ENCODE measurements around the gene AKR1C2.
"Not testable (repeated sequence)": the region's sequence is repeated elsewhere in the genome, so short reads cannot be mapped to it uniquely, and the experiment has no call there.

Gene AKR1C2

GRCh38 chr10:4988000-4988641 lies 15.5 kb downstream of the AKR1C2 start:
- not testable (repeated sequence) for DNase-seq (ENCODE audit: low read depth in 2 of 2)

GRCh38 chr10:4984971-4985594 lies 18.6 kb downstream of the AKR1C2 start:
- no peak for DNase-seq (ENCODE audit: low read depth in 2 of 2)

GRCh38 chr10:4984223-4984622 lies 19.4 kb downstream of the AKR1C2 start:
- DNase-seq (ENCODE audit: low read depth in 2 of 2): no peak

- DNase-seq (ENCODE audit: low read depth in 2 of 2): no peak
These were observed 19.9 kb downstream of the AKR1C2 start for GRCh38 chr10:4983615-4984216.

- no peak for DNase-seq (ENCODE audit: low read depth in 2 of 2)
These were observed 20.9 kb downstream of the AKR1C2 start for GRCh38 chr10:4982764-4983226.

- no peak for DNase-seq (ENCODE audit: low read depth in 2 of 2)
These were observed 21.8 kb downstream of the AKR1C2 start for GRCh38 chr10:4981722-4982471.

- no peak for DNase-seq (ENCODE audit: low read depth in 2 of 2)
These were observed 22.9 kb downstream of the AKR1C2 start for GRCh38 chr10:4980793-4981192.

- DNase-seq (ENCODE audit: low read depth in 2 of 2): no peak
These were observed 24.8 kb downstream of the AKR1C2 start for GRCh38 chr10:4978870-4979269.

GRCh38 chr10:4977025-4977424 lies 26.6 kb downstream of the AKR1C2 start:
- no peak for DNase-seq (ENCODE audit: low read depth in 2 of 2)

- not testable (repeated sequence) for DNase-seq (ENCODE audit: low read depth in 2 of 2)
These were observed 29.3 kb downstream of the AKR1C2 start for GRCh38 chr10:4974400-4974799.

- not testable (repeated sequence) for DNase-seq (ENCODE audit: low read depth in 2 of 2)
These were observed 30.4 kb downstream of the AKR1C2 start for GRCh38 chr10:4973294-4973693.

- DNase-seq (ENCODE audit: low read depth in 2 of 2): not testable (repeated sequence)
These were observed 31.1 kb downstream of the AKR1C2 start for GRCh38 chr10:4972369-4973142.

- not testable (repeated sequence) for DNase-seq (ENCODE audit: low read depth in 2 of 2)
These were observed 33.3 kb downstream of the AKR1C2 start for GRCh38 chr10:4970362-4970761.

- not testable (repeated sequence) for DNase-seq (ENCODE audit: low read depth in 2 of 2)
These were observed 34.4 kb downstream of the AKR1C2 start for GRCh38 chr10:4969289-4969688.

GRCh38 chr10:4967189-4967588 lies 36.5 kb downstream of the AKR1C2 start:
- not testable (repeated sequence) for DNase-seq (ENCODE audit: low read depth in 2 of 2)

GRCh38 chr10:4965763-4966162 lies 37.9 kb downstream of the AKR1C2 start:
- DNase-seq (ENCODE audit: low read depth in 2 of 2): not testable (repeated sequence)

GRCh38 chr10:4963815-4964154 lies 39.9 kb downstream of the AKR1C2 start:
- not testable (repeated sequence) for DNase-seq (ENCODE audit: low read depth in 2 of 2)

- not testable (repeated sequence) for DNase-seq (ENCODE audit: low read depth in 2 of 2)
These were observed 40.5 kb downstream of the AKR1C2 start, which contains the start of gene AKR1C1 for GRCh38 chr10:4962876-4963814. Gene AKR1C1, plus strand, starts transcription at chr10:4963415. Its CDS starts 30 bp downstream, at chr10:4963445.

- DNase-seq (ENCODE audit: low read depth in 2 of 2): not testable (repeated sequence)
These were observed 41.3 kb downstream of the AKR1C2 start for GRCh38 chr10:4962308-4962707.

GRCh38 chr10:4961558-4961957 lies 42.1 kb downstream of the AKR1C2 start:
- not testable (repeated sequence) for DNase-seq (ENCODE audit: low read depth in 2 of 2)

Data from stimulated activated CD4-positive, alpha-beta T cell treated with anti-CD3 and anti-CD28 coated beads, Interleukin-1b, Interleukin-23, amount 100 ng/mL, for 1 hour (primary cell).